ENCODE data around the gene TRIM2. TPM values are rescaled to one million over a fixed set of nuclear protein-coding genes. Genes with fewer than 3 reads are reported as not detected.
"Not testable (repeated sequence)": the region's sequence is repeated elsewhere in the genome, so short reads cannot be mapped to it uniquely, and the experiment has no call there.

The TRIM2 gene
- total RNA-seq: 0.27 and 0.42 TPM in 2 replicates

DNA sequence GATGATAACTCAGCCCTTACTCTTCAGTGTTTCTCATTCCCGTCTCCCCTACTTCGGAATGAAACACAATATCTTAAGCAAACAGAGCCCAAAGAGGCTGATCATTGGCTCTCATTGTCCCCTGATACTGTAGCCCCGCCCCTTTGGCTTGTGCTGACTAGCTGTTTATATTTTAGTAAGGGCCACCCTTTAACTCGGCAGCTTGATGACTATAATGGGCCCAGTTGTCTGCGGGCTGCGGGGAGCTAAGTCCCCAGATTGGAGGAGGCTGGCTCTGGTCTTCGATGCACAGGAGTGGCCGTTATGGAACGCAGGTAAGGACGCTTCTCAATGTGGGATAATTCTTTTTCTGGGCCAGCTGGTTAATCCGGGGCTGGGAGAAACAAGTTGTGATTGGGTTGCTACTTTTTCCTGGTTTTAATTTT is at the start of gene TRIM2:
Gene TRIM2 (plus strand): TSS at position 197 of the 425 bp plus-strand sequence. CDS start 88 bp downstream, at position 285.
- intact Hi-C loops (cut with micrococcal nuclease): no loop called here

DNA sequence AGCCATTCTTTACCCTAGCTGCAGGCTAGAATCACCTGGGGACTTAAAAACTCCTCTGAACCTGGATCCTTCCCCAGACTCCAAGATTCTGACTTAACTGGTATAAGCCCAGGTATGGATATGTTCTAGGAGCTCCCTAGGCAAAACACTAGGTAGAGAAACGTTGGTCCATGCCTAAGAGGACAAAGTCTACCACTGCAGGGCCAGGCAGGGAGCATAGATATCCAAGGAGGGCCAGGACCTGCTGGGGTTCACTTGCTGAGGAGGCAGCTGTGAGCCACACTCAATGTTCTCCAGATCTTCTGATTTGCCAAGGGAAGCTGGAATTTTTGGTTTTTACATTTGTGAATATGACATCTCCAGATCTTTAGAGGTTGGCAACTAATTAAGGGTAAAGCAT is 48.6 kb upstream of the TRIM2 start:
- intact Hi-C loops (cut with micrococcal nuclease): loop anchor here (1.0 to 5.0 kb wide), 5 partner anchors 12 to 595 kb away; no protein-coding TSS in a partner anchor

DNA sequence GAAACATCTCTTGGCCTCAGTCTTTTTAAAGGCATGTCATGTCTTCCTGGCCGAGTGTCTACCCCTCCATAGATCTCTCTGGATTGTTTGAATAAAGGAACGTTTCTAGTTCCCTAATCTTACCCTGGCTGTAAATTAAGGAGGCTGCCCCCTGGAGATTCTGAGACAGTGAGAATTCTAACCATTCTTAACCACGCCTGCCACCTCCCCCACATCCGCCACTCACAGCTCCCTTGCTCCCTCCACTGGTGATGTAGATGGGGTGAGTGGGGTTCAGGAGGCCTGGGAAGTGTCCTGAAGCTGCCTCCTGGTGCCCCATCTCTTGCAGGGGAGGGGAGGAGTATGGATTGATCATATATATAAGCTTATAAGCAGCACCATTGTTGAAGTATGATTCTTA is 48.0 kb upstream of the TRIM2 start:
- intact Hi-C loops (cut with micrococcal nuclease): loop anchor here (1.0 to 5.0 kb wide), 5 partner anchors 13 to 594 kb away; no protein-coding TSS in a partner anchor

DNA sequence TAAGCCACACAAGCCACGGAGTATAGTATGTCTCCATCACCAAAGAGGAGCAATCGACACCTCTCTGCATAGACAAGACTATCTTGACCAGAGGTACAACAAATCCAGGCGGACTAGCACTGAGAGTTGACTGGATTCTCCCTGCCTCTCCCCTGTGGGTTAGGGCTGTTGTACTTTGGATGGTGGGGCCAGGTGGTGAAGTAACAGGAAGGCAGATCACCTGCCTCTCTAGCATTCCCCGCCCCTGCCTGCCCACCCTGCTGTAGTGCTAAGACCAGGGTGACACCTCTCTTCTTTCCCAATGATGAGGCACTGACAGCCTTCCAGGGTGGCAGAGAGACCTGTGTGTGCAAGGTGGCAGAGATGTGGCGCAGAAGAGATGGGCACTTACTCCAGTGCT is 47.5 kb upstream of the TRIM2 start:
- intact Hi-C loops (cut with micrococcal nuclease): loop anchor here (1.0 to 5.0 kb wide), 5 partner anchors 13 to 594 kb away; no protein-coding TSS in a partner anchor

DNA sequence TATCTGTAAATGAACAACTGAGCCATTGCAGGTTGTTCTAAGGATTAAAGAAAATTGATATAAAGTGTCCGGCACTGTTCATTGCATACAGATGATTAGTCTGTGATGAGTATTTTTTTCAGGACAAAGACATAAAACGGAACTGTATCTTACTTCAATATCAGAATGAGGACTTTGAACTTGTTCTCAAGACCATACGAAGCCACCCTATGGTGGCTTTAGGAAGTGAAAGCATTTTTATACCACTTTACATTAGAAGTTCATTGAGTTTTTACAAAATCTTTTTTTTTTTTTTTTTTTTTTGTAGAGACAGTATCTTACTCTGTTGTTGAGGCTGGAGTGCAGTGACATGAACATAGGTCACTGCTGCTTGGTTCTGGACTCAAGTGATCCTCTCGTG is 45.2 kb upstream of the TRIM2 start:
- intact Hi-C loops (cut with micrococcal nuclease): loop anchor here (5.0 kb wide), 1 partner anchor 63 kb away; no protein-coding TSS in a partner anchor

DNA sequence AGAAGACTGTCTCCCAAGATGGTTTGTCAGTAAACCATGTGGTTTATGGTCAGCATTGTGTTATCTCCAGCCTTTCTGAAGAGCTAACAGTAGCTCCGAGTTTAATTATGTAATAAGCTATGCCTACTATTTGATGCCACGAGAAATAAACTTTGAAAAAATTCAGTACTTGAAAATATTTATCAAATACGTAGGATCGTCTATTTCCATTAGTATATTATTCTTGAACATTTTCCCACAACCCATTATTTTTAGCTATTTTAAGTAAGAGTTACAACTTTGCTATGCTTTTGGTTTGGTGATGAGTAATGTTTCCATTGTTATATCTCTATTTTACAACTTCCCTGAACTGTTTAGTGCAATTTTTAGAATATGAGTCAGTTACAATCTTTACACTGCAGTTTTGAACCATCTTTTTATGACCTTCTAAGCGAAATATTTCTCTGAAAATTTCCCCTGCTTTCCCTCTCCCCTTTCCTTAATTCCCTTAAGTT is 44.5 kb upstream of the TRIM2 start:
- intact Hi-C loops (cut with micrococcal nuclease): loop anchor here (5.0 kb wide), 1 partner anchor 63 kb away; no protein-coding TSS in a partner anchor

DNA sequence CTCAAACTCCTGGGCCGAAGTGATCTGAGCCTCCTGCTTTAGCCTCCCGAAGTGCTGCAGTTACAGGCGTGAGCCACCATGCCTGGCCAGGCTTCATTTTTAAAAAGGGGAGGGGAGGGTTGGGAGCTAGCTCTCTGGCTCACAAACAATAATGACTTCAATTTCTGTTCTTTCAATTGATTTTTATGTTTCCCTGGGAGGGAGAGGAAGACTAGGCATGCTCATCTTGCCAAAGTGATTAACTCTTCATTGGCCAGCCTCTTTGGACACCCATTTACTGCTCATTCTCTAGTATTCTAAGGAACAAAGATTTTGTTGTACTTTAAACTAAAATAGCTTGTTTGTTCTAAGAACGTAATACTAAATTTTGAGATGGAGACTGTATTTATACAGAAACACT is 43.4 kb upstream of the TRIM2 start:
- intact Hi-C loops (cut with micrococcal nuclease): no loop called here

DNA sequence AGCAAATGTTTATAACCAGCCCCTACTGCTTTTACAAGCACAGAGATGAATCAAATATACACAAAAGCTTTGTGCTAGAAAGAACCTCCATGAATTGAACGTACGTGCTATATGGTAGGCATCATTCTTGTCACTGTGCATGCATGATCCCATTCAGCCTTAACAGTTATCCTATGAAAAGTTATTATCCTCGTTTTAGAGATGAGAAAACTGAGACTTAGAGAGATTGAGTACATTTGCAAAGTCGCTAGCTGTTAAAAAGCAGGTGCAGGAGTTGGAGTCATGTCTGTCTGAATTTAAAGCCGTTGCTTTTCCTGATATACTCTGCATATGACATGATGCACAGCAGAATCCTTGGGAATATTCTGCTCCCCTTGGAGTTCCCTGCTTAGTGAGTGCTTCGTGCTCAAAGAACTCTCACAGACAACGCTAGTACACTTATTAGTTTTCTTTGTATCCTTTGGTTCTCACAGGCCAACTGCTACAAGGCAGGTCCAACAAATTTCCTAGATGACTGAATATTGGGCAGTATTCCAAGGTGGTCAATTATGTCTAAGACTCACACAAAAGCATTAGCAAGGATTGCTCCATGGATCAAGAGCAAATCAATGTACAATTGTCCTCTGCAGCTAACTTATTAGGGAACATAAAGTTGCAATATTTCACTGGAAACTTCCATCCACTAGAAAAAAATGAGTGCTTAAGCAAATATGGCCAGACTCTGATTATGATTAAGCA is 42.8 kb upstream of the TRIM2 start:
- intact Hi-C loops (cut with micrococcal nuclease): no loop called here

DNA sequence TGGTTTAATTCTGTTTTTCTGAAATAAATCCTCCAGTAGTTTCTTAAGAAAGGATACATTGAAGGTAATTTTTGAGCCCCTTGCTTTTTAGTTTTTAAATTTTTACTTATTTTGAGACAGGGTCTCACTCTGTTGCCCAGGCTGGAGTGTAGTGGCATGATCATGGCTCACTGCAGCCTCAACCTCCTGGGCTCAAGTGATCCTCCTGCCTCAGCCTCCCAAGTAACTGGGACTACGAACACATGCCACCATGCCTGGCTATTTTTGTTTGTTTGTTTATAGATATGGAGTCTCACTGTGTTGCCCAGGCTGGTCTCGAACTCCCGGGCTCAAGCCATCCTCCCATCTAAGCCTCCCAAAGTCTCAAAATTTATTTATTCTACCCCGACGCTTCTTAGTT is 39.0 kb upstream of the TRIM2 start:
- intact Hi-C loops (cut with micrococcal nuclease): not testable (repeated sequence)

DNA sequence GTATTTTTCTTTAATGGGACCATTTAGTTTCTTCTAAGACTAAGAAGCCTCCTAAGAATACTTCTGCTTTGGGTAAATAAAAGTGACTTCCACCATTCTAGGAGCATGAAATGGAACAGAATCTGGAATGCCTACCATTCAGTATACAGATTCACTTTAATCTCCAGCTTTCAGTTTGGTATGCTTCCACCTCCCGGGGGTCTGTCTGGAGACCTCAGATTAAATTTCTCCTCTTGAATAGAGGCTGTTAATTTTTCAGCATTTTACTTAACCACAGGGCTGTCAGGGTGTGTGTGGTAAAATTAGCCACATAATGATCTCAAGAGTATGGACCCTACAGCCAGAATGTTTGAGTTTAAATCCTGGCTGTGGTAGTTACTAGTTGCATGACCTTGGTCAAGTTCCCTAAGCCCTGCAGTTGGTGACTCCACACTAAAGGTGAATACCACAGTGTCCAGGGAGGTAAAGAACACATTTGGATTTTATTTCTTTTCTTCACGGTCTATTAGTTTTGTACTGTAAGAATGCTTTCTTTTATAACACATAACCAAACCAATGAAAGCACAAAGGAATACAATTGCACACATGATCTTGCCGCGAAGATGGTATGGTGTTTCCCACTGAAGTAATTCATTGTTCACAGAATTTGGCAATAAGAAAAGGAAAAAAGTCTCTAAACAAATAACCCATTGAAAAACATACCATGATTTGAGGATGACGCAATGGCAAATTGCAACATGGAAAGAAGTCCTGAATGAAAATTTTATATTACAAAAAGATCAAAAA is 37.3 kb upstream of the TRIM2 start:
- intact Hi-C loops (cut with micrococcal nuclease): no loop called here

DNA sequence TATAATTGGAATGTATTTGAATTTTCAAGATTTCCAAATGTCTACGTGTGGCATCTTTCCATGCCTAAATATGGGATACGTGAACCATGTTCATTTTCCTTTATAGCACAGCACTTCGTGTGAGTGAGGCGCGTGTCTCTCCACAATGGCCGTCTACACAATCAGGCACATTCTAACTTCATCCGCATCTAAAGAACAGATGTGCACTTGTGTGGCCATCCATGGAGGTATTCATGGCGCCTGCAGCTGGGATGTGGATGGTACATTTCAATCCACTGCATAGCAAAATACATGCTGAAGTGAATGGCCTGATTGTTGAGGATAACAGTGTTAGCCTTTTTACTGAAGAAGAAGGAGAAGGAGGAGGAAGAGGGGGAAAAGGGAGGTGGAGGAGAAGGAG is 34.5 kb upstream of the TRIM2 start:
- intact Hi-C loops (cut with micrococcal nuclease): no loop called here

DNA sequence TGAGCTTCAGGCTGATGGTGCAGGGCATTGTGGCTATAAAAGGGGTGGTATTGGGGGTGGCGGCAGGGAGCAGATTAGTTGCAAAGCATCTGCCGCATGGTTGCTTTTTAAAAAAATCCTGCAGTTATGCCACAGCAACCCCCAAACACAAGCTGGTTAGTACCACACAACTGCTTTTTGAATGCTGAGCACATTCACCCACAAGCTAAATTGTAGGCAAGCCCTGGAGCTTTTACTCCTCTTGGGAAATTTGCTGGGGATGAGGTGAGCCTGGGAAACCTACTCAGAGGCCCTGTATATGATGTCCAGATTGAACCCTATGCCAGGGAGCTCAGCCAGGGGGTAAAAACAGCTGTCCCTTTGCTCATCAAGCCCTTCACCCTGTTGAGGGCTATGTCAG is 33.8 kb upstream of the TRIM2 start:
- intact Hi-C loops (cut with micrococcal nuclease): no loop called here

DNA sequence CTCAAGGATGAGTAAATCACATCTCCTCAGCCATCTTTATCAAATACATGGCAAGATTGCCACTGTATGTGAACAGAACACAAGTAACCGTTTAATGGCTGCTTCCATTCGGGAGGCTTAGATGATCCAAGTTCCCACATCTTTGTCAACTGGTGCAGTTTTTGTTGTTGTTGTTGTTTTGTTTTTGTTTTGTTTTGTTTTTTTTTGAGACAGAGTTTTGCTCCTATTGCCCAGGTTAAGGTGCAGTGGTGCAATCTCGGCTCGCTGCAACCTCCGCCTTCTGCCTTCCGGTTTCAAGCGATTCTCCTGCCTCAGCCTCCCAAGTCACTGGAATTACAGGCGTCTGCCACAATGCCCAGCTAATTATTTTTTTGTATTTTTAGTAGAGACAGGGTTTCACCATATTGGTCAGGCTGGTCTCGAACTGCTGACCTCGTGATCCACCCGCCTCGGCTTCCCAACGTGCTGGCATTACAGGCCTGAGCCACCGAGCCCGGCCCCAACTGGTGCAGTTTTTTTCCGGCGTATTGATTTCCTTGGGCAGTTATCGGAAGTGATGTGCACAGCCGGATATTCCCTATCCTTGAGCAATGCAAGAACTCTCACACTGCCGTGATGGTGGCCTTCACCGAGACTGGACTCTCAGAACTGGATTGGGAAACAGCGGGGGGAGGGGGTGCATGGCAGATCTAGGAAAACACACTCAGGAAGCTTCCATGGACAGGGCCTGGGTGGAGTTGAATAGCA is 29.2 kb upstream of the TRIM2 start:
- intact Hi-C loops (cut with micrococcal nuclease): no loop called here

DNA sequence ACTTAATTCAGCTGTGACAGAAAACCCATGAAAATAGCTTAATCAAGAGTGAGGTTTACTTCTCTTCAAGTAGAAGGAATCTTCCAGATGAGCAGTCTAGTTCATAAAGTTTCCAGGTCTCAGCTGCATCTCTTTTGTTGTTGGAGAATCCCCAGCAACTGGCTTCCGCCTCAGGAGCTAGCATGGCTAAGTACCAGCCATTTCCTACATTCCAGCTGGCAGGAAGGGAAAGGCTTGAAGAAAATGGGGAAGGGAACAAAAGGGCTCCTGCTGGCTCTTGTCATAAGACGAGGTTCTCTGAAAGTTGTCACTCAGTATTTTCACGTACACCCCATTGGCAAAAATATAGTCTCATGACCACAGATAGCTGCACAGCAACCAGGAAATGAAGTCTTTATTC is 27.3 kb upstream of the TRIM2 start:
- intact Hi-C loops (cut with micrococcal nuclease): no loop called here

DNA sequence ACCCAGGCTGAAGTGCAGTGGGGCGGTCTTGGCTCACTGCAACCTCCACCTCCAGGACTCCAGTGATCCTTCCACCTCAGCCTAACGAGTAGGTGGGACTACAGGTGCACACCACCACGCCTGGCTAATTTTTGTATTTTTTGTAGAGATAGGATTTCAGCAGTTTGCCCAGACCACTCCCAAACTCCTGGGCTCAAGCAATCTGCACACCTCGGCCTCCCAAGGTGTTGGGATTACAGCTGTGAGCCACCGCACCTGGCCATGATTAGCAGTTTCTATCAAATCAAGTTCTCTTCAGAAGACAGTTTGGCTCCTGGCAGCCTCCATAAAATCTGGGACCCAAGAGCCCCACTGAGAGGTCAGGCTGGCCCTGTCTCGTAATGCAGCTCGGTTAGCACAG is 26.4 kb upstream of the TRIM2 start:
- intact Hi-C loops (cut with micrococcal nuclease): no loop called here

DNA sequence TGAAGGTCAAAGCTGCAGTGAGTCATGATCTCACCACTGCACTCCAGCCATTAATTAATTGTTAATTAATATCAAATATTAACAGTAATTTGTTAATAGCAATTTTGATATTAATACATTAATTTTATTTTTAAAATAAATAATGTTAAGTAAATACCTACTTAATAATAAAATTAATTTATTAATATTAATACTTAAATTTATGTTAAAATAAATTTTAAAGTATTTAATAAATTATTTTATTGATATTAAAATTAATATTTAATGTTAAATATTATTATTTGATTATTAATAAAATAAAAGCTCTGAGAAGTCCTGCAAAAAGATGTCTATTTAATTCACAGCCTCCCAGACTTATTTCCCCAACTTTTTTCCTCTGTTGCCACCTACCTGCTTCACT is 25.1 kb upstream of the TRIM2 start:
- intact Hi-C loops (cut with micrococcal nuclease): no loop called here

DNA sequence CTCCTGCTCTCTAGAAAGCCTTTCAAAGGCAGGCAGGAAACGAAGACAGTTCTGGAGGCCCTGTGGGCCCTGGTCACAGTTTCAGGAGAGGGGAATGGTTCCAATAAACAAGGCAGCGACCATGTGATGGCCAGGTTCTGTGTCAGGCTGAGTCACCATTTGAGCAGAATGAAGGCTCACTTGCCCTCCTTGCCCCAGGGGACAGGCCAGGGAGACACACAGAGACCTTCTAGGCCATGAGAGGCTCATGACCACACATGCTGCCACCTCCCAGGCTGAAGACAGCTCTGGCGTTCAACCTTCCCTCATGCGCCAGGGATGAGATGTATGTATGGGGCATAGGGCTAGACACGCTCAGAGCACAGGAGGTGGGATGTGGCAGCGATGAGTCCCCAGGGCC is 22.9 kb upstream of the TRIM2 start:
- intact Hi-C loops (cut with micrococcal nuclease): no loop called here

DNA sequence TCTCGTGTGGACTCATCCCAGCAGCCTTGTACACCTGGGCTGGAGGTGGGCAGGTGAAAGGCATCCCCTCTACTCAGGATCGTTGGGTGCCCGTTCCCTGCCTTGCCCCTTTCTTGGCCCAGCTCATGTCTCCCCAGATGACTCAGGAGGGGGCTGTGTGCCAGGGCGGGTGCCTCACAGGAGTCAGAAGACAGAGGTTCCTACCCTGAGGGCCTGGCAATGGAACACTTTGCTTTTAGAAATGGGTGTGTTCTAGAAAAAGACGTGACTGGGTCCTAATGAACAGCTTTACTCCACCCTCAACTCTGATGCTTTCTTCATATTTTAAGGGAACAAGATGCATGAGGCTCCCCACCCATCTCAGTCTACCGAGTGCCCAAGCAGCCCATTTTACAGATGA is 22.5 kb upstream of the TRIM2 start:
- intact Hi-C loops (cut with micrococcal nuclease): no loop called here

DNA sequence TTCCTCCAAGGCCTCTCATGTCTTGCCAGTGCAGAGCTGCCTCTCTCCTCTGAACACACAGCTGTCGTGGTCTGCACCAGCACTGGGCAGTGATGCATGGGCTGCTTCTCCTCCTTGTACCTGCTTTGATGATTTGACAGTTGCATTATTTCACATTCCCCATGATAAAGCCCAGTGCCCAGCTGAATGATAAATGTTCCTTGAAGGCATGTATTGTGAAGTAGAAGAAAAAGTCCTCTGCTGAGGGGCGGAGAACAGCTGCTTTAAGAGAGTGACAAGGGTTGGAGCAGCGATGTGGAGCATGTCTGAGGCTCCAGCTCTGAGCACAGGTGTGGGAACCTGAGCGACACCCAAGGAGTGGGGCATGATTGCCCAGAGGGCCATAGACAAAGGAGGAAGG is 21.1 kb upstream of the TRIM2 start:
- intact Hi-C loops (cut with micrococcal nuclease): no loop called here

DNA sequence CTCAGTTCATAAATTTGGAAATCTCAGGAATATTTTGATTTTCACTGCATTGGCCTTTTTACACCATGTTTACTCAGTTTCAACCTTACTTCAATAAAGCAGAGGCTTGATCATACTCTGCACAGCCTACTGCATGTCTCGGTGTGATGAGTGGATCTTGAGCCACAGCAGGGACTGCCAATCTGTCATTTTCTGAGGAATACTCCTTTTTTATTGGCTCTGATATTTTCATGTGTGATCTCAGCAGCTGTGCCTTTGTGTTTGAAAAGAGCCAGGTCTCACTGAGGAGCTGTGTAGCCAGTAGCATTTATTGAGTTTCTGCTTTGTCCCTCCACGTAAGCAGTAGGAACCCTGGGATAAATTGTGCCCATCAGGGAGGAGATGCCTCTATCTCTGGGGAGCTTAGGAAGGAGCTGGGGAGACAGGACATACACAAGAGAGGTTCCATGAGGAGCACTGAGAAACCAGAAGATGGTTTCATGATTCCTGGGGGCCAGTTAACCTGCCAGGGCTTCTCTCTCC is 18.9 kb upstream of the TRIM2 start:
- intact Hi-C loops (cut with micrococcal nuclease): no loop called here

DNA sequence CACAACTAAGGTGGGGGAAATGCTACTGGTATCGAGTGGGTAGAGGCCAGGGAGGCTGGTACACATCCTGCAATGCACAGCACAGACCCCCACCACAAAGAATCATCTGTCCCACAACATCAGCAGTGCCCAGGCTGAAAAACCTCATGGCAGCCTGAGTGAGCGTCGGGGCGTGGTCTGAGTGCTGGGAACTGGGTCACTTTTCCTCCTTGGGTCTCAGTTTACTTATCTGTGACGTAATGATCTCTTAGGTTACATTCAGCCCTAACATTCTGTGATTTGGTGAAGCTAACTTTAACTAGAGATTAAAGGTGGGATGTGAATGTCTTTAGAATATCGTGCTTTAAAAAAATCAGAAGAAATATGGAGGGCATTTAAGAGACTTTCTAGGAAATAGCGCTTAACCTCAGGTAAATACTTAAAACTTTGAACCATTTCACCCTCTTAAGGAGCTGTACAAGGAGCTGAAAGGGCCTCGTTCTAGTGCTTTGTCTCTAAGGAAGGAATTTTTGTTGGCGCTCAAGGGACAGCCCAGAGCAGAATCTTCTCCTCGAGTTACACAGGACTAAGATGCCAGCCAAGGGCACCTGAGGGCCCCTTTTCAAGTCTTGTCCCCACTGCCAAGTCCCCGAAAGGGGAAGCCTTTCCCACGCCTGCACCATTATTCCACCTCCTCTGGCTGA is 18.1 kb upstream of the TRIM2 start:
- intact Hi-C loops (cut with micrococcal nuclease): no loop called here
